Measurements from ENCODE around the gene SLC36A3.
"Not testable (repeated sequence)": the region's sequence is repeated elsewhere in the genome, so short reads cannot be mapped to it uniquely, and the experiment has no call there.

SLC36A3 gene

GRCh38 chr5:151237685-151238084 lies 65.9 kb downstream of the SLC36A3 start:
- DNase-seq: no peak

GRCh38 chr5:151236888-151237287 lies 66.7 kb downstream of the SLC36A3 start:
- DNase-seq: no peak

- DNase-seq: not testable (repeated sequence)
These were observed 68.4 kb downstream of the SLC36A3 start for GRCh38 chr5:151235239-151235571.

GRCh38 chr5:151234476-151235238 lies 68.9 kb downstream of the SLC36A3 start:
- no peak for DNase-seq

GRCh38 chr5:151233616-151234085 lies 69.9 kb downstream of the SLC36A3 start:
- DNase-seq: no peak

- no peak for DNase-seq
These were observed 72.2 kb downstream of the SLC36A3 start for GRCh38 chr5:151231359-151231758.

GRCh38 chr5:151230048-151230680 lies 73.4 kb downstream of the SLC36A3 start:
- DNase-seq: no peak

GRCh38 chr5:151228986-151229385 lies 74.6 kb downstream of the SLC36A3 start:
- no peak for DNase-seq

GRCh38 chr5:151227918-151228447 lies 75.6 kb downstream of the SLC36A3 start:
- no peak for DNase-seq

Measured in central memory CD4-positive, alpha-beta T cell (primary cell).